ENCODE measurements around the gene ANKRD13B. TPM values are rescaled to one million over a fixed set of nuclear protein-coding genes. Genes with fewer than 3 reads are reported as not detected.

Gene ANKRD13B
- polyA plus RNA-seq, 1 experiment = 2.5 TPM

DNA sequence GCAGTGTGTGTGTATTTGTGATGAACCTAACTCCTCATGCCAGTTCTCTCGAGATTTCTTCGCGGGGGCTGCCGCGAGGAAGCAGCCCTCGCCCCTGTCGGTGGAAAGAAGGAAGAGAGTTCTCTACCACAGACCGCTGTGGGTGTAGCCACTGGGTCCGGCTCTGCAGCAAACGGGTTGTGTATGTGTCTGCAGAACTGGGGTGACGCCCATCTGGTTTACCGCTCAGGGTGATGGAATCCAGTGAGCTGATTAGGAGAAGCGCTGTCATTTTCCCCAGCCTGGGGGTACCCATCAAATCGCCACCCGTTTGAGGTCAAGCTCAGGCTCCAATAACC is 22.1 kb downstream of the ANKRD13B start:
- no peak for DNase-seq (ENCODE audit: low read depth, low spot score)
- TF ChIP-seq CTCF (IDR thresholded peaks at IDR 0.05; ENCODE audit: low read depth, low read length) = no peak
- no peaks in the 10 kb centered on the region for H3K27me3 ChIP-seq (ENCODE audit: control insufficient read depth, insufficient read depth, low read length)
- peaks cover 9% of the 10 kb centered on the region; the same call in 1 of the 2 replicates for H3K9me3 ChIP-seq (ENCODE audit: control insufficient read depth, insufficient read depth, low read length)
- CTCF ChIA-PET = interaction anchor here (0.6 to 1.8 kb wide), 7 partner anchors 15 to 478 kb away, joined by 3 to 7 read pairs (median 4); no protein-coding TSS in a partner anchor
- H3K4me3 ChIP-seq (ENCODE audit: low read depth, low read length) = peak overlapping the region; percentile 46
- H3K27ac ChIP-seq (ENCODE audit: low read depth, low read length) = no peak overlapping the region
- POLR2A ChIA-PET = interaction anchor here (1.0 to 1.3 kb wide), 4 partner anchors 18 to 245 kb away, joined by 3 to 8 read pairs (median 4); partner anchors contain the start of gene ANKRD13B

- no peak for DNase-seq (ENCODE audit: low read depth, low spot score)
- TF ChIP-seq CTCF (IDR thresholded peaks at IDR 0.05; ENCODE audit: low read depth, low read length) = no peak
- peak overlapping the region; percentile 46 for H3K4me3 ChIP-seq (ENCODE audit: low read depth, low read length)
- ChIA-PET POLR2A (interaction anchor here (1.0 to 1.3 kb wide), 4 partner anchors 18 to 246 kb away, joined by 3 to 8 read pairs (median 4); partner anchors contain the start of gene ANKRD13B), CTCF (interaction anchor here (0.6 to 1.9 kb wide), 8 partner anchors 15 to 477 kb away, joined by 3 to 7 read pairs (median 4); no protein-coding TSS in a partner anchor)
- H3K27ac ChIP-seq (ENCODE audit: low read depth, low read length) = no peak overlapping the region
- peaks cover 9% of the 10 kb centered on the region; the same call in 1 of the 2 replicates for H3K9me3 ChIP-seq (ENCODE audit: control insufficient read depth, insufficient read depth, low read length)
- no peaks in the 10 kb centered on the region for H3K27me3 ChIP-seq (ENCODE audit: control insufficient read depth, insufficient read depth, low read length)
These were observed 22.8 kb downstream of the ANKRD13B start for GRCh38 chr17:29615492-29616299.

- Histone ChIP-seq H3K27ac (ENCODE audit: low read depth, low read length) (no peak overlapping the region), H3K4me3 (ENCODE audit: low read depth, low read length) (no peak overlapping the region), H3K9me3 (ENCODE audit: control insufficient read depth, insufficient read depth, low read length) (peaks cover 9% of the 10 kb centered on the region; the same call in 1 of the 2 replicates), H3K27me3 (ENCODE audit: control insufficient read depth, insufficient read depth, low read length) (no peaks in the 10 kb centered on the region)
- POLR2A ChIA-PET = interaction anchor here (0.6 to 1.2 kb wide), 5 partner anchors 23 to 488 kb away, joined by 3 to 7 read pairs (median 3); no protein-coding TSS in a partner anchor
- CTCF ChIA-PET = interaction anchor here (0.5 to 3.3 kb wide), 31 partner anchors 9 to 491 kb away, joined by 3 to 47 read pairs (median 5); partner anchors contain the start of gene ANKRD13B
- no peak for DNase-seq (ENCODE audit: low read depth, low spot score)
- TF ChIP-seq CTCF (IDR thresholded peaks at IDR 0.05; ENCODE audit: low read depth, low read length) = no peak
These were observed 23.5 kb downstream of the ANKRD13B start for GRCh38 chr17:29616300-29617048.

DNA sequence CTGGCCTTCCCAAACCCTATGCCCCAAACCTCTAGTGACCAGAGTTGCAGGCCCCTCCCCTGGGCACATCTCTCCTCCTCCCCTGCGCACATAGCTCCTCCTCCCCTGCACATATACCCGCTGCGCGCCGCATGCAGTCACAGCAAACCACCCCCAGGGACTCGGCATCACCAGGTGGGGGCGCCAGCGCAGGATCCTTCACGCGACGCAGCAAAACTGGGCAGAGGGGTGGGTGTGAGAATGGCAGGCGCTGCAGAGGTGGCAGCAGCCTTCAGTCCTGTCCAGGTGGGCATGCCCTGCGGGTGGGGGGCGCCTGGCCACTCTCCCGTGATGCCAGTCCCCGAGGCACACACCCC is 24.2 kb downstream of the ANKRD13B start:
- Histone ChIP-seq H3K27ac (ENCODE audit: low read depth, low read length) (no peak overlapping the region), H3K27me3 (ENCODE audit: control insufficient read depth, insufficient read depth, low read length) (no peaks in the 10 kb centered on the region), H3K4me3 (ENCODE audit: low read depth, low read length) (no peak overlapping the region), H3K9me3 (ENCODE audit: control insufficient read depth, insufficient read depth, low read length) (peaks cover 9% of the 10 kb centered on the region; the same call in 1 of the 2 replicates)
- ChIA-PET POLR2A (interaction anchor here (0.6 to 1.2 kb wide), 4 partner anchors 22 to 487 kb away, joined by 3 to 7 read pairs (median 3); no protein-coding TSS in a partner anchor), CTCF (interaction anchor here (0.5 to 3.3 kb wide), 34 partner anchors 8 to 491 kb away, joined by 3 to 47 read pairs (median 5); partner anchors contain the start of gene ANKRD13B)
- peak; percentile 65 for TF ChIP-seq CTCF (IDR thresholded peaks at IDR 0.05; ENCODE audit: low read depth, low read length)
- no peak for DNase-seq (ENCODE audit: low read depth, low spot score)
